Kidney epithelial cell (primary cell): Measurements from ENCODE around the gene PLA2G1B. TPM values are rescaled to one million over a fixed set of nuclear protein-coding genes. Genes with fewer than 3 reads are reported as not detected.

Source experiments
- DNase-seq: peaks from one replicate; pipeline ENCODE4 v3.0.0-alpha.2; 2010; ENCODE audit warnings: low read depth
- H3K27me3 ChIP-seq: 2 replicates; pipeline ENCODE4 v1.6.0; 2011; ENCODE audit warnings: low read length; ENCODE audit not compliant: control insufficient read depth, insufficient read depth
- H3K36me3 ChIP-seq: 2 replicates; pipeline ENCODE4 v1.5.1; 2011; ENCODE audit warnings: low read length; ENCODE audit not compliant: control insufficient read depth, insufficient read depth
- H3K4me3 ChIP-seq: 2 replicates; pipeline ENCODE4 v1.5.1; 2011; ENCODE audit warnings: low read depth, mild to moderate bottlenecking, control low read depth, low read length
- total RNA-seq: library from RNA; depleted of rRNA; stranded (reverse); fragments of >200 nt; gene quantifications from 2 replicates; pipeline ENCODE4 v1.2.3, GENCODE V29; 2015
- TF ChIP-seq, protein P1 (sequence below): IDR thresholded peaks from 2 replicates; pipeline ENCODE4 v1.5.1; 2011; ENCODE audit warnings: mild to moderate bottlenecking, moderate library complexity, low read length, control low read depth, inconsistent platforms; ENCODE audit not compliant: insufficient read depth, poor library complexity, severe bottlenecking

The PLA2G1B gene
- total RNA-seq, 1 donor from 2014 or later, result not detected

DNA sequence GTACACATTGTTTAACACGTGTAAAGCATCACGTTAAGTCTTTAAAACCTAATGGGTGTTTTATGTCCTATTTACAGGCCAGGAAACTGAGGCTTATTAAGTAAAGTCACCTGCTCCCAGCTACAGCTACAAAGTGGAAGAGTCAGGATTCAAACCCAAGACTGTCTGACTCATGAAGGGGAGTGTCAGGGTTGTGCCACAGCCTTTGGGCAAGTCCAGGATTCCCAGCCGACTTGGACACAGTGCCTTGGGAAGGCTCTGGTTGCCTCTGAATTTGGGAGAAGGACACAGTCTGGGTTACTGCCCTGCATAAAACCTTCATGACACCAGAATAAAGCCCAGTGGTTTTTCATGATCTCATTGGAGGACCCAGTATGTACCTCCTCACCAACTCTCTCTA lies 43.2 kb downstream of the PLA2G1B start:
- DNase-seq, result no peak
- no peaks in the 10 kb centered on the region for H3K27me3 ChIP-seq
- H3K36me3 ChIP-seq, result no peaks in the 10 kb centered on the region
- H3K4me3 ChIP-seq, result no peak overlapping the region
- TF ChIP-seq, protein P1, sequence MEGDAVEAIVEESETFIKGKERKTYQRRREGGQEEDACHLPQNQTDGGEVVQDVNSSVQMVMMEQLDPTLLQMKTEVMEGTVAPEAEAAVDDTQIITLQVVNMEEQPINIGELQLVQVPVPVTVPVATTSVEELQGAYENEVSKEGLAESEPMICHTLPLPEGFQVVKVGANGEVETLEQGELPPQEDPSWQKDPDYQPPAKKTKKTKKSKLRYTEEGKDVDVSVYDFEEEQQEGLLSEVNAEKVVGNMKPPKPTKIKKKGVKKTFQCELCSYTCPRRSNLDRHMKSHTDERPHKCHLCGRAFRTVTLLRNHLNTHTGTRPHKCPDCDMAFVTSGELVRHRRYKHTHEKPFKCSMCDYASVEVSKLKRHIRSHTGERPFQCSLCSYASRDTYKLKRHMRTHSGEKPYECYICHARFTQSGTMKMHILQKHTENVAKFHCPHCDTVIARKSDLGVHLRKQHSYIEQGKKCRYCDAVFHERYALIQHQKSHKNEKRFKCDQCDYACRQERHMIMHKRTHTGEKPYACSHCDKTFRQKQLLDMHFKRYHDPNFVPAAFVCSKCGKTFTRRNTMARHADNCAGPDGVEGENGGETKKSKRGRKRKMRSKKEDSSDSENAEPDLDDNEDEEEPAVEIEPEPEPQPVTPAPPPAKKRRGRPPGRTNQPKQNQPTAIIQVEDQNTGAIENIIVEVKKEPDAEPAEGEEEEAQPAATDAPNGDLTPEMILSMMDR, result no peak

DNA sequence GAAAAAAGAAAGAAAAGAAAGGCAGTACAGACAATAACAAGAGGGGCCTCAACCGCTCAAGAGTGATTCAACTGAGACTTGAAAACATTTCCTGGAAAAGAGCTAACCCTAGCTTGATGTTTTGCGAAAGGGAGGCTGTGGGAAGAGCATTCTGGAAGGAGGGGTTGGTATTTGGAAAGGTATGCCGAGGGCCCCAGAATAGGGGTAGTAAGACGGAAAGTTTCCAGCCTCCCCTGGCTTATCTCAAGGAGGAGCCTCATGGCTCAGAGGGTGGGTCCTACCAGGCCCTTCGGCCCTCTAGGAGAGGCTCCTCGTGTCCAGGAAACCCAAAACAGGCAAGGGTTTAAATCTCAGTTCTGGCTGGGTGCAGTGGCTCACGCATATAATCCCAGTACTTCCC lies 44.3 kb downstream of the PLA2G1B start:
- DNase-seq, result no peak
- Histone ChIP-seq H3K4me3 (no peak overlapping the region), H3K36me3 (no peaks in the 10 kb centered on the region), H3K27me3 (no peaks in the 10 kb centered on the region)
- TF ChIP-seq, protein P1, result no peak

DNA sequence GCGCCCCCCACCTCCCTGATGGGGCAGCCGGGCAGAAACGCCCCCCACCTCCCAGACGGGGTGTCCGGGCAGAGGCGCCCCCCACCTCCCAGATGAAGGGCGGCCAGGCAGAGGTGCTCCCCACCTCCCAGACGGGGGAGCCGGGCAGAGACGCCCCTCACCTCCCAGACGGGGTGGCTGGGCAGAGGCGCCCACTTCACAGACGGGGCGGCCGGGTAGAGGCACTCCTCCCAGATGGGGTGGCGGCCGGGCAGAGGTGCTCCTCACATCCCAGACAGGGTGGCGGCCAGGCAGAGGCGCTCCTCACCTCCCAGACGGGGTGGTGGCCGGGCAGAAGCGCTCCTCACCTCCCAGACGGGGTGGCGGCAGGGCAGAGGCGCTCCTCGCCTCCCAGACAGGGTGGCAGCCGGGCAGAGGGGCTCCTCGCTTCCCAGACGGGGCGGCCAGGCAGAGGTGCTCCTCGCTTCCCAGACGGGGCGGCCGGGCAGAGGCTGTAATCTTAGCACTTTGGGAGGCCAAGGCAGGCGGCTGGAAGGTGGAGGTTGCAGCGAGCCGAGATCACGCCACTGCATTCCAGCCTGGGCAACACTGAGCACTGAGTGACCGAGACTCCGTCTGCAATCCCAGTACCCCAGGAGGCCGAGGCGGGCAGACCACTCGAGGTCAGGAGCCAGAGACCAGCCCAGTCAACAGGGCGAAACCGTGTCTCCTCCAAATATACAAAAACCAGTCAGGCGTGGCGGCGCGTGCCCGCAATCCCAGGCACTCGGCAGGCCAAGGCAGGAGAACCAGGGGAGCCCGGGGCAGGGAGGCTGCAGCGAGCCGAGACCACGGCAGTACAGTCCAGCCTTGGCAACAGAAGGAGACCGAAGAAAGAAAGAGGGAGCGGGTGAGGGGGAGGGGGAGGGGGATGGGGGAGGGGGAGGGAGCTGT lies 49.2 kb downstream of the PLA2G1B start:
- TF ChIP-seq, protein P1, result no peak
- no peak for DNase-seq
- Histone ChIP-seq H3K4me3 (no peak overlapping the region), H3K36me3 (no peaks in the 10 kb centered on the region), H3K27me3 (no peaks in the 10 kb centered on the region)

DNA sequence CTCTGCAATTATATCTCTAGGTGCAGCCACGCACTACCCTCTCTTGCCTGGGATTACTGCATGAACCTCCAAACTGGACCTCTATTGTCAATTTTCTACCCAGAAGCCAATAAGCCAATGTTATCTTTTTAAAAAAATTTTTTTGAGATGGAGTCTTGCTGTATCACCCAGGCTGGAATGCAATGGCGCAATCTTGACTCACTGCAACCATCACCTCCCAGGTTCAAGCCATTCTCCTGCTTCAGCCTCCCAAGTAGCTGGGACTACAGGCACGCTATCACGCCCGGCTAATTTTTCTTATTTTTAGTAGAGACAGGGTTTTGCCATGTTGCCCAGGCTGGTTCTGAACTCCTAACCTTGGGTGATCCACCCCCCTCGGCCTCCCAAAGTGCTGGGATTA lies 50.8 kb downstream of the PLA2G1B start:
- DNase-seq, result no peak
- Histone ChIP-seq H3K4me3 (no peak overlapping the region), H3K36me3 (no peaks in the 10 kb centered on the region), H3K27me3 (no peaks in the 10 kb centered on the region)
- TF ChIP-seq, protein P1, result no peak

Other genes with a start within 250 kb of the PLA2G1B start
- gene RAB35, start 211.0 kb downstream of the PLA2G1B start, total RNA-seq, result 29.3 and 32.8 TPM in 2 replicates
- gene GCN1, start 133.1 kb downstream of the PLA2G1B start, total RNA-seq, result 78.4 and 84.8 TPM in 2 replicates
- 4,934 and 7,044 TPM in 2 replicates for gene RPLP0, start 126.7 kb downstream of the PLA2G1B start, total RNA-seq
- gene PXN, start 62.0 kb downstream of the PLA2G1B start, total RNA-seq, result 88.1 and 94.3 TPM in 2 replicates
- under 0.01 TPM in 2 replicates for gene RNU4-2, start 35.9 kb downstream of the PLA2G1B start, total RNA-seq
- gene RNU4-1, start 34.5 kb downstream of the PLA2G1B start, total RNA-seq, result under 0.01 TPM in 1 of 2 replicates, not detected in the other
- 0.29 and 2.3 TPM in 2 replicates for gene SIRT4, start 25.5 kb downstream of the PLA2G1B start, total RNA-seq
- 3.6 and 8.1 TPM in 2 replicates for gene MSI1, start 41.4 kb upstream of the PLA2G1B start, total RNA-seq
- 561 and 615 TPM in 2 replicates for gene COX6A1, start 110.3 kb upstream of the PLA2G1B start, total RNA-seq
- 43.4 and 57.1 TPM in 2 replicates for gene TRIAP1, start 118.6 kb upstream of the PLA2G1B start, total RNA-seq
- 22.5 and 25.7 TPM in 2 replicates for gene GATC, start 118.7 kb upstream of the PLA2G1B start, total RNA-seq
- gene SRSF9, start 142.0 kb upstream of the PLA2G1B start, total RNA-seq, result 76.3 and 94.7 TPM in 2 replicates
- 380 and 381 TPM in 2 replicates for gene DYNLL1, start 168.3 kb upstream of the PLA2G1B start, total RNA-seq
- gene COQ5, start 201.4 kb upstream of the PLA2G1B start, total RNA-seq, result 29.2 and 30.6 TPM in 2 replicates
- 117 and 124 TPM in 2 replicates for gene RNF10, start 206.6 kb upstream of the PLA2G1B start, total RNA-seq